Activated effector memory CD4-positive, alpha-beta T cell treated with anti-CD3 and anti-CD28 coated beads, Interleukin-2, amount 50 U/mL, for 16 hours (primary cell): ENCODE data around the gene CD46.
"Not testable (repeated sequence)": the region's sequence is repeated elsewhere in the genome, so short reads cannot be mapped to it uniquely, and the experiment has no call there.

ENCODE experiments used
- DNase-seq: peaks from one replicate; pipeline ENCODE4 v3.0.0-alpha.2; 2020

The CD46 gene

GRCh38 chr1:207752456-207752998 is 673 bp downstream of the CD46 start:
- peak; percentile 77 for DNase-seq

GRCh38 chr1:207753611-207754010 is 1.8 kb downstream of the CD46 start:
- DNase-seq = no peak

GRCh38 chr1:207754011-207754410 is 2.2 kb downstream of the CD46 start:
- no peak for DNase-seq

- no peak for DNase-seq
Observed at GRCh38 chr1:207754974-207755700, 3.3 kb downstream of the CD46 start.

GRCh38 chr1:207755846-207756693 is 4.2 kb downstream of the CD46 start:
- DNase-seq = no peak

- DNase-seq = no peak
Observed at GRCh38 chr1:207762622-207763021, 10.8 kb downstream of the CD46 start.

GRCh38 chr1:207763091-207763490 is 11.2 kb downstream of the CD46 start:
- no peak for DNase-seq

- DNase-seq = no peak
Observed at GRCh38 chr1:207763972-207764371, 12.1 kb downstream of the CD46 start.

GRCh38 chr1:207766569-207766968 is 14.7 kb downstream of the CD46 start:
- no peak for DNase-seq

GRCh38 chr1:207770514-207770913 is 18.7 kb downstream of the CD46 start:
- DNase-seq = not testable (repeated sequence)

- DNase-seq = not testable (repeated sequence)
Observed at GRCh38 chr1:207776045-207776444, 24.2 kb downstream of the CD46 start.

- DNase-seq = not testable (repeated sequence)
Observed at GRCh38 chr1:207777412-207777811, 25.6 kb downstream of the CD46 start.

- DNase-seq = no peak
Observed at GRCh38 chr1:207779008-207779407, 27.2 kb downstream of the CD46 start.

GRCh38 chr1:207781312-207781711 is 29.5 kb downstream of the CD46 start:
- DNase-seq = no peak

GRCh38 chr1:207787776-207788175 is 35.9 kb downstream of the CD46 start:
- DNase-seq = no peak

- no peak for DNase-seq
Observed at GRCh38 chr1:207789386-207789785, 37.5 kb downstream of the CD46 start.

- no peak for DNase-seq
Observed at GRCh38 chr1:207789792-207790787, 38.2 kb downstream of the CD46 start.

- DNase-seq = no peak
Observed at GRCh38 chr1:207791290-207791689, 39.4 kb downstream of the CD46 start.

- no peak for DNase-seq
Observed at GRCh38 chr1:207793327-207793726, 41.5 kb downstream of the CD46 start.

- no peak for DNase-seq
Observed at GRCh38 chr1:207794861-207795260, 43.0 kb downstream of the CD46 start.

GRCh38 chr1:207797229-207797973 is 45.5 kb downstream of the CD46 start:
- DNase-seq = peak; percentile 91

GRCh38 chr1:207798847-207799246 is 47.0 kb downstream of the CD46 start:
- DNase-seq = no peak
